Cortex of kidney (tissue), 1 donor: Measurements from ENCODE around the gene OR10J1.
"Not testable (repeated sequence)": the region's sequence is repeated elsewhere in the genome, so short reads cannot be mapped to it uniquely, and the experiment has no call there.

Experiments
- DNase-seq: peaks from one replicate; lab custom pipeline; 2025; lab: John Stamatoyannopoulos, UW

OR10J1 gene

GRCh38 chr1:159439422-159439821, at the start of gene OR10J1:
Gene OR10J1 (plus strand): TSS chr1:159439722. CDS start chr1:159439792, 70 bp downstream.
- DNase-seq: no peak

- DNase-seq: no peak
These were observed 32.7 kb upstream of the OR10J1 start for GRCh38 chr1:159406821-159407220.

GRCh38 chr1:159408862-159409400, 30.6 kb upstream of the OR10J1 start:
- no peak for DNase-seq

- no peak for DNase-seq
These were observed 17.7 kb upstream of the OR10J1 start for GRCh38 chr1:159421821-159422220.

GRCh38 chr1:159428536-159428935, 11.0 kb upstream of the OR10J1 start:
- no peak for DNase-seq

GRCh38 chr1:159429074-159429861, 10.3 kb upstream of the OR10J1 start:
- DNase-seq: no peak

- DNase-seq: no peak
These were observed 8.5 kb upstream of the OR10J1 start for GRCh38 chr1:159430985-159431384.

GRCh38 chr1:159431904-159432303, 7.6 kb upstream of the OR10J1 start, which contains the start of gene OR10J4:
Gene OR10J4 (plus strand): TSS chr1:159432204.
- DNase-seq: no peak

GRCh38 chr1:159436469-159436868, 3.1 kb upstream of the OR10J1 start:
- DNase-seq: no peak

GRCh38 chr1:159441360-159441759, 1.8 kb downstream of the OR10J1 start:
- DNase-seq: no peak

- no peak for DNase-seq
These were observed 2.9 kb downstream of the OR10J1 start for GRCh38 chr1:159442428-159442827.

GRCh38 chr1:159443066-159443750, 3.7 kb downstream of the OR10J1 start:
- no peak for DNase-seq

- no peak for DNase-seq
These were observed 5.0 kb downstream of the OR10J1 start for GRCh38 chr1:159444511-159444910.

GRCh38 chr1:159448181-159448580, 8.7 kb downstream of the OR10J1 start:
- DNase-seq: no peak

- not testable (repeated sequence) for DNase-seq
These were observed 10.1 kb downstream of the OR10J1 start for GRCh38 chr1:159449605-159450004.

GRCh38 chr1:159459551-159459950, 20.0 kb downstream of the OR10J1 start:
- no peak for DNase-seq

- DNase-seq: no peak
These were observed 25.7 kb downstream of the OR10J1 start for GRCh38 chr1:159465191-159465603.

- no peak for DNase-seq
These were observed 28.8 kb downstream of the OR10J1 start for GRCh38 chr1:159468321-159468720.

GRCh38 chr1:159469921-159470533, 30.5 kb downstream of the OR10J1 start:
- DNase-seq: no peak

- DNase-seq: no peak
These were observed 33.8 kb downstream of the OR10J1 start for GRCh38 chr1:159473335-159473734.

- no peak for DNase-seq
These were observed 35.4 kb downstream of the OR10J1 start for GRCh38 chr1:159474926-159475325.

GRCh38 chr1:159483501-159483900, 44.0 kb downstream of the OR10J1 start:
- no peak for DNase-seq
